ENCODE measurements around the gene OMP. TPM values are rescaled to one million over a fixed set of nuclear protein-coding genes. Genes with fewer than 3 reads are reported as not detected.

The OMP gene
- total and polyA plus RNA-seq, 2 of the 13 experiments (the other 11 are each of a cell fraction or from before 2014, with no cell fraction given), result not detected

GRCh38 chr11:77085652-77086051 lies 17.0 kb upstream of the OMP start (continued):
- TF ChIP-seq GTF2F1 (IDR thresholded peaks at IDR 0.05; ENCODE audit: low read length) (no peak), NR0B2 (CRISPR knock-in tag; IDR thresholded peaks at IDR 0.05) (no peak)

DNA sequence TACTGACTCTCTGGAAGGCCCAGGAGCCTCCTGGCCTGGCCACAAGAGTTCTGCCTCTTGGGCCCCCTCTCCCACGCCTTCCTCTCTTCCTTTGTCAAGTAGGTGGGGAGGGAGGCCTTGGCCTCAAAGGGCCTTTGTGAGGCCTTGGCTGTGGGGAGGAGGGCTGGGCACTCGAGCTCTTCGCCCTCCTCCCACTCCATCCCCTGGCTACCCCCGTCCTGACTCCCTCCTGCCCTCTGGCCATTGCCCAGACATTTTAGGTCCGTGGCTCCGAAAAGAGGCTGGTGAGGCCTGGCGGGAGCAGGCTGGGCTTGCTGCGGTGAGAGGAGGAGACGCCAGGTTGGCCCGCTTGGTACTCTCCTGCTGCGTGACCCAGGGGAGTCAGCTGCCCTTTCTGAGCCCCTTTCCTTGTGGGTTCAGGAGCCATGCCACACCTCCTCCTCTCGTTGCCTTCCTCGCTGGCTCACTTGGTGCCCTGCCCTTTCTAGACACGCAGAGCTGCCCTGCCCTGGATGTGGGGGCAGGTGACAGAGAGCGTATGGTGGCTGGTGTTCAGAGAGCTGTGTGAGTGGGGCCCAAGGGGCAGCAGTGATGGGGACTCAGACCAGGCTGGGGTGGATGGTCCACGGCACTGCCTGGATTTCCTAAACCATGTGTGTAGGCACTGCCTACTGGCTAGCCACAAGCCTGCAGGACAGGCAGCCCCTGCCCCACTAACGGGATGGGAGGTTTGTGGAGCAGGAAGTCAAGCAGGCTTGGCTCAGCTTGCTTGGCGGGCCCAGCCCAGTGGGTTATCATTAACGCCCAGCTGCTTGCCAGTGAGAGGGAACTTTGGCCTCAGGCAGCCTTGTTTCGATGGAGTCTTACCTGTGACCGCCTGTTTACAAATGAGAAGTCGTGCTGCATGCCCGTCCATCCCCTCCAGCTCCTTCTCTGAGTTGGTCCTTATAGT lies 15.8 kb upstream of the OMP start:
- POLR2A ChIA-PET, result interaction anchor here (1.0 to 1.9 kb wide), 4 partner anchors 9 to 21 kb away, joined by 3 to 16 read pairs (median 4); partner anchors contain the start of gene CAPN5
- H3K27me3 ChIP-seq (ENCODE audit: control insufficient read depth in 1 of 2, insufficient read depth in 2 of 2, low read length in 2 of 2), result peaks cover 5 to 8% of the 10 kb centered on the region in 2 experiments; a peak in 2 of 5 replicates
- H2AFZ ChIP-seq (ENCODE audit: low read length), result no peak overlapping the region
- H3K36me3 ChIP-seq (replicated peaks in 1 of 2; ENCODE audit: control insufficient read depth in 1 of 2, insufficient read depth in 2 of 2, low read length in 2 of 2), result no peaks in the 10 kb centered on the region
- 42% methylated on average over 9 of the region's 23 CpGs for WGBS (ENCODE audit: low lambda C conversion rate)
- BruUV-seq (replicated peaks), result no TSS peak
- no peak overlapping the region for H3K9ac ChIP-seq (ENCODE audit: insufficient read depth, low read depth, low read length)
- H3K9me3 ChIP-seq (ENCODE audit: low read length), result no peaks in the 10 kb centered on the region
- FAIRE-seq (peak; percentile 50), ATAC-seq (peak; percentile 60), DNase-seq (ENCODE audit: low spot score) (peak; percentile 39)
- H3K27ac ChIP-seq (ENCODE audit: extremely low read length, insufficient read depth, low read length), result no peak overlapping the region
- in situ Hi-C loops (cut with HindIII; ENCODE audit: extremely low pct_ligation_motif_present, low pct_unique_long_range_greater_than_20kb), result no loop called here
- peak overlapping the region in 1 of 3 experiments; percentile 57; a peak in 1 of 6 replicates for H3K4me3 ChIP-seq (replicated peaks in 1 of 3; ENCODE audit: insufficient read depth in 1 of 3, low read depth in 2 of 3, low read length in 3 of 3)
- no peaks in the 10 kb centered on the region for H4K20me1 ChIP-seq (ENCODE audit: insufficient read depth, low read length)
- intact Hi-C loops (cut with micrococcal nuclease; ENCODE audit: unreplicated experiment), result no loop called here
- peaks cover 56% of the 10 kb centered on the region for H3K4me1 ChIP-seq (ENCODE audit: insufficient read depth, low read length)
- CTCF ChIA-PET (ENCODE audit: low intra/inter-chr PET ratio, low total read pairs), result interaction anchor here (1.2 kb wide), 1 partner anchor 39 kb away, joined by 5 read pairs; no protein-coding TSS in a partner anchor
- no peaks in the 10 kb centered on the region for H3K79me2 ChIP-seq (ENCODE audit: insufficient read depth, low read length)
- H3K4me2 ChIP-seq (ENCODE audit: low read depth, low read length), result peak overlapping the region; percentile 62
- TF ChIP-seq TBL1XR1 (IDR thresholded peaks at IDR 0.05; ENCODE audit: borderline replicate concordance, low read length, partially characterized antibody) (no peak), ZNF614 (CRISPR knock-in tag; IDR thresholded peaks at IDR 0.05; ENCODE audit: borderline replicate concordance) (peak; percentile 37; the same call in 1 of the 2 replicates), HNRNPUL1 (IDR thresholded peaks at IDR 0.05; ENCODE audit: low read depth, low read length) (no peak), TEAD3 (CRISPR knock-in tag; optimal IDR thresholded peaks at IDR 0.05; ENCODE audit: borderline replicate concordance) (peak; percentile 54), ZFY (CRISPR knock-in tag; IDR thresholded peaks at IDR 0.05) (peak; percentile 40), RXRB (CRISPR knock-in tag; IDR thresholded peaks at IDR 0.05; ENCODE audit: borderline replicate concordance) (peak; percentile 42; the same call in 1 of the 2 replicates), EP300 (IDR thresholded peaks at IDR 0.05; ENCODE audit: low read depth in 2 of 2, low read length in 2 of 2) (no peak), EP300 (CRISPR knock-in tag; IDR thresholded peaks at IDR 0.05; ENCODE audit: borderline replicate concordance) (no peak), BRD4 (CRISPR knock-in tag; IDR thresholded peaks at IDR 0.05) (peak; percentile 62; the same call in 1 of the 2 replicates), HIVEP1 (CRISPR knock-in tag; IDR thresholded peaks at IDR 0.05) (0 out of 2 replicates have a peak, but pooled peaks have one; percentile 31), KAT7 (CRISPR knock-in tag; IDR thresholded peaks at IDR 0.05; ENCODE audit: borderline replicate concordance) (no peak), ZEB1 (IDR thresholded peaks at IDR 0.05; ENCODE audit: insufficient replicate concordance, low read depth) (peak; percentile 79), ZNF274 (CRISPR knock-in tag; IDR thresholded peaks at IDR 0.05) (0 out of 2 replicates have a peak, but pooled peaks have one; percentile 14), ZNF326 (CRISPR knock-in tag; IDR thresholded peaks at IDR 0.05; ENCODE audit: borderline replicate concordance) (no peak), SAFB2 (CRISPR knock-in tag; IDR thresholded peaks at IDR 0.05; ENCODE audit: borderline replicate concordance, low read depth) (0 out of 2 replicates have a peak, but pooled peaks have one; percentile 51), MTA1 (CRISPR knock-in tag; IDR thresholded peaks at IDR 0.05; ENCODE audit: borderline replicate concordance) (0 out of 2 replicates have a peak, but pooled peaks have one; percentile 17), EEA1 (CRISPR knock-in tag; IDR thresholded peaks at IDR 0.05; ENCODE audit: borderline replicate concordance) (0 out of 2 replicates have a peak, but pooled peaks have one; percentile 28)
- TF ChIP-seq, protein P1, sequence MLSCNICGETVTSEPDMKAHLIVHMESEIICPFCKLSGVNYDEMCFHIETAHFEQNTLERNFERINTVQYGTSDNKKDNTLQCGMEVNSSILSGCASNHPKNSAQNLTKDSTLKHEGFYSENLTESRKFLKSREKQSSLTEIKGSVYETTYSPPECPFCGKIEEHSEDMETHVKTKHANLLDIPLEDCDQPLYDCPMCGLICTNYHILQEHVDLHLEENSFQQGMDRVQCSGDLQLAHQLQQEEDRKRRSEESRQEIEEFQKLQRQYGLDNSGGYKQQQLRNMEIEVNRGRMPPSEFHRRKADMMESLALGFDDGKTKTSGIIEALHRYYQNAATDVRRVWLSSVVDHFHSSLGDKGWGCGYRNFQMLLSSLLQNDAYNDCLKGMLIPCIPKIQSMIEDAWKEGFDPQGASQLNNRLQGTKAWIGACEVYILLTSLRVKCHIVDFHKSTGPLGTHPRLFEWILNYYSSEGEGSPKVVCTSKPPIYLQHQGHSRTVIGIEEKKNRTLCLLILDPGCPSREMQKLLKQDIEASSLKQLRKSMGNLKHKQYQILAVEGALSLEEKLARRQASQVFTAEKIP (CRISPR knock-in tag; IDR thresholded peaks at IDR 0.05; ENCODE audit: borderline replicate concordance), result no peak

Data from HepG2 (cell line).